NCI-H82 treated with DMSO at 0.1 percent for 48 hours (cell line): ENCODE measurements around the gene LSAMP.

Source experiments
- DNase-seq: peaks from one replicate; lab custom pipeline; 2025; ENCODE audit not compliant: unreplicated experiment; lab: John Stamatoyannopoulos, UW

The LSAMP gene

DNA sequence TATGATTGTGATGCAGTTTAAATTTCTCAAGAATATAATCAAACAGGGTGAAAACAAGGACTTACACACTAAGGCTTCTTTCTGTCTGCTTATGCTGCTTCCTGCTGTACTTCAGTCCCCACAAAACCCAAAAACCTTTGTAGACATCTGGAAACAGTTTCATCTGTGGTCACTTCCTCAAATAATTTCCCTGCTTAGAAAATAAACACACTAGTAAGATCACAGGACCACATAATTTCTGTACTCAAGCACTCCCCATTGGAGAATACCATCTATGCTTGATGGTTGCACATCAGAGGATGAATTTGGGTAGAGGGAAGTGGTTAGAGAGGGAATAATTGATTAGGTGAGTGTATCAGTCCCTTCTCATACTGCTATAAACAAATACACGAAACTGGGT lies 266.2 kb downstream of the LSAMP start:
- no peak for DNase-seq

DNA sequence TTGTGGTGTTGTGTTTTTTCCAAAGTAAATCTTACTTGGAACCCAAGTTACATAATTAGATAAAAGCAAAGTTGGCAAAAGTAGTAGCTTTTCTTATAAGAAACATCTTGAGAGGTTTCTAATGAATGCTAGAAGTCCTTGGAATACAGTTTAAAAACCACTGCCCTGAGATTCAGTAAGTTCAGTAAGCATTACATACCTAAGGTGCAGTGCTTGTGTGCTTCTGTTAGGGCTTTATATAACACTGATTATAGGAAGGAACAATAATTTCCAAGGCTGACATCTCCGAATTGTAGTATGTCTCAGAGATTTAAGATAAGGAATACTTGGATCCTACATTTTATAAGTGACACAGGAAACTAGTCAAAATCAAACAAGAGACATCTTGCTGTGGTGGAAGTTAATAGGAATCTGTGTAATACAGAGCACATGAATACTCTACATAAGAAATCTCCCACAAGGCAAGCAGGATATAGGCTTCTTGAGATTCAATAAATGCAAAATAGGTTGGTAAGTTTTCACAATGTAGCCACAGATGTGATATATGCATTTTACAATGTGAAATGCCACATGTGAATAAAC lies 268.2 kb downstream of the LSAMP start:
- no peak for DNase-seq

DNA sequence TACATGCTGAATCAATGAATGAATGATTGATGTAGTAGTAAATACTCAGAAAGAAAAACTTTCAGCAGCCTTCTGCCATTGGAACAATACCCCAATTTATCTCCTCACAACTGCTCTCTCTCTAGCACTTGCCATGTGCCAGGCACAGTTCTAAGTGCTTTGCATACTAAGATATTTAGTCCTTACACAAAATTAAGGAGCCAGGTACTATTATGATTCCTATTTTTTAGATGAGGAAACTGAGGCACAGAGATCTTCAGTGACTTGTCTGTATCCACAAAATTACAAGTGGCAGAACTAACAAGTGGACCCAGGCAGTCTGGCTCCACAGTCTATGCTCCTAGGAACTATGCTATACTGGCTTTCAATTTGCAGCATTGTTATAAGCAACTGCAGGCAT lies 279.2 kb downstream of the LSAMP start:
- no peak for DNase-seq

DNA sequence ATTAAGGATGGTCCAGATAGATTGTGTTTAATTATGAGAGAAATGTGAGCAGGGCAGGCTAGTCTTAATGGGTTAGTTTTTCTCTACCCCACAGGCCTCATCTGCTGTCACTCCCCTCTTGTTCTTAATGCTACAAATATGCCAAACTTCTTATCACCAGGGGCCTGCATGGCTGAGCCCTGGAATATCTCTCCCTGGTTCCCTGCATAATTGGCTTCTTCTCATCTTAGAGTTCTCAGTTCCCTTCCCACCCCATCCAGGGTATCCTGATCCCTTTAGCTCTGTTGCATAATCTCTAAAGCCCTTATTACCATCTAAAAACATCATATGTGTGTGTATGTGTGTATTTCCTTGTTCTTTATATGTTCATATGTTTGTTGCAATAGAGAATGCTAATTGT lies 279.6 kb downstream of the LSAMP start:
- no peak for DNase-seq

DNA sequence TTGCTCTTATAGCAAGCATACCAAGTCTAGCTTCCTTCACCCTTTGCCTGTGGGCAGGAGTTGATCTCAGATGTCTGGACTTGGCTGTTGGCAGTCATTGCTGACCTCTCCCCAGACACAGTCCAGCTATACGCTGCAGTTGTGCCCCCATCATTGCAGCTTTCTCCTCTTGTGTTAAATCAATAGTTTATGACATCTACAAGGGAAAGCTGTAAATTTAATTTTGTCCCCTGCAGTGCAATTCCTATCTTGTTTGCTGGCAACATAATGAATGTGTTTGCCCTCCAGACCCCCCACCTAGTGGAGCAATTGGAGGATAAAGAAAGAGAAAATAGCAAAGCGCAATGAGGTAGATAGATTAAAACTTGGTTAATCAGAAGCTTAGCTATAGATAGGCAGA lies 280.2 kb downstream of the LSAMP start:
- DNase-seq, result no peak

DNA sequence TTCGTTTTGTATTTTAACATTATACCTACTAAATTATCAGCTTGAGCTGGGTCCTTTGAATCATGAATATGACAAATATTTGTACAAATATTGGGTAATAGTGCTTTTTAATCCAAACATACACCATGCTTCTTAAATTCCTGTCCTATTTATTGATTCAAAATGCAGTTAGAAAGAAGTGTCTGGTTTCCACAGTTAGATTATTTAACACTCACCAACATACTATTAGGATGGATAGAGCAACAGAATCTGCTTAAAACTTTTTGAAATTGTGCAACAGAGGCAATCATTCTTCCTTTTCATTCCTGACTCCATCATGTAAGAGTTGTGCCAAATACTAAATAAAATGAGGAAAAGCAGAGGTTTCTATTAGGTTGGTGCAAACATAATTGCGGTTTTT lies 281.2 kb downstream of the LSAMP start:
- DNase-seq, result no peak

DNA sequence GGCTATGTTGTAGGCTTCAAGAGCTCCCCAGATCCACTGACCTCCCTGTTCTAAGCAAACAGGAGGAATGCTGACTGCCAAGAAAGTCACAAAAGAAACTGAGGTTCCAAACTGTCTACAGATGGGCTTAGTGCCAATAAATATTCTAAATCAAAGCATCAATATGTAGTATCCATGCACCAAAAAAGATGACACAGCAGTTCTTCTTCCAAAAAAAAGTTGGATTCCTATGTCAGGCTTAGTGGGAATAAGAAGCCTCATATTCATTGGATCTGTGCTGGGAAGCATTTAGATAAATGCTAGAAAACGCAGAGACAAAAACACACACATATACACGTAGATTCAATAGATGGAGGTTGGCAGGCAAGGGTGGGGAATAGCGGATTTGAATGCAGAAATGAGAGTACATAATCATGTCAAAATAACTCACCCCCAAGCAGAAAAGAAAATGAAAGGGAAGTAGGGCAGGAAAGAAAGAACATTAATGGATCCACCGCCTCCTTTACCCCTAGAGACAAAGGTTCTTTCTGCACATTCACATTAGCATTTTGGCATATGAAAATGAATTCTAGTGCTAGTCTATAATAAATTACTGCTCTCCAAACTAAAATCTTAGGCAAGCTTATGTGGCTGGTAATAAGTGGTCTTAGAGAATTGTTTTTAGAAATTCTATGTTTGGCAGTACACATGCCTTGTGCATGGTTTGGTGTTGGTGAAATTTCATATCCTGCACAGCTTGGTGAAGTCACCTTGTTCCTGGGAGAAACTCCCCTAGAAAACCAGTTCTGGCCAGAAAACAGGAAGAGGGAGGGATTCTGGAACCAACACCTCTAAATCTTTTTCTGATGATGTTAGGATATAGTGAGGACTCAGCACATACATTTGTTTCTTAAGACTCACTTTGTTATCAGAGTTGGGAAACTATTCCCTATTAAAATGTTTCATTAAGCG lies 283.4 kb downstream of the LSAMP start:
- DNase-seq, result no peak

DNA sequence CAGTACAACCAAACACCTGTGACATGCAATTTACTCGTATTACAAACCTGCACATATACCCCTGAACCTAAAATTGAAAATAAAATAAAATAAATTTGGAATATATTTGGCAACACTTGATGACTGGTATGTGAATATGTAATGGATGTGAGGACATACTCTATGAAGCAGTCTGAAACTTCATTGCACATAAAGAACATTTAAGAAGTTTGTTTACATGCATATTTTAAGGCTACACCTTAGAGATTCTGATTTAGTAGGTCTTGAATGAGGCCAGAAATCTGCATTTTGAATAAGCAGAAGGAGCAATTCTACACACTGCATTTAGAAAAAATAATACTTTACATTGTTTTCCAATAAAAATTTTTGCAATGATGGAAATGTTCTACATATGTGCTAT lies 284.7 kb downstream of the LSAMP start:
- no peak for DNase-seq

DNA sequence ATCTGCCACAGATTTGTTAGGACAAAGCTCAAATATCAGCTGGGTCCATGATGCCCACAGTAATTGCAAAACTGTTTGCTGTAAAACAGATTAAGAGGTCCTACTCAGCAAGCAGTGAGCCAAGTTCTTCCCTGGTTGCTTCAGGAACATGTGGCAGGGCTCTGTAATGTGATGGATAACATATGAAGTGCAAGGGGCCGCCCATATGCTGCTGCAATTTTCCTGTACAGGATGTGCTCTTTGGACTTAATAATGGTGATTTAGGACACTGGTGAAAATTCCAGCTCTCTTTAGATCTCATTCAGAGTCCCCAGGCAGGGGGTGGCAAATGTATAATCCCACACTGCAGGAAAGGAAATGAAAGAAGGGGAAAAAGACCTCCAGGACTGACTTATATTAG lies 289.4 kb downstream of the LSAMP start:
- peak; percentile 30 for DNase-seq

DNA sequence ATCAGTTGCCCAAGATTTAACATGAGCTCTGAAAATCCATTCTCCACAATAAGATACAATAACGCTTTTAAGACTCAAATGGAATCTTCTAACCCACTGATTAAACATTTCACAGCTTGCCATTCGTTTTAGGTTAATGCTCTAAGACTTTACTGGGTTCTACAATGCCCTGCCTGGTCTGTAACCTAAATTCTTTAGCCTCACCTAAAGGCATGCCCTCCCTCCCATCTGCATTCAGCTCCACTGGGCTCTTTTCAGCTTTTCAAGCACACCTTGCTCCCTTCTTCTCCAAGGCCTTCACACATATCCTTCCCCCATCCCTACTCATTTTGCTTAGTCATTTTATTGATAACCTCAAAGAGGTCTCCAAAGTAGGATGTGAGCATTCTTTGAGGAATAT lies 290.9 kb downstream of the LSAMP start:
- no peak for DNase-seq

DNA sequence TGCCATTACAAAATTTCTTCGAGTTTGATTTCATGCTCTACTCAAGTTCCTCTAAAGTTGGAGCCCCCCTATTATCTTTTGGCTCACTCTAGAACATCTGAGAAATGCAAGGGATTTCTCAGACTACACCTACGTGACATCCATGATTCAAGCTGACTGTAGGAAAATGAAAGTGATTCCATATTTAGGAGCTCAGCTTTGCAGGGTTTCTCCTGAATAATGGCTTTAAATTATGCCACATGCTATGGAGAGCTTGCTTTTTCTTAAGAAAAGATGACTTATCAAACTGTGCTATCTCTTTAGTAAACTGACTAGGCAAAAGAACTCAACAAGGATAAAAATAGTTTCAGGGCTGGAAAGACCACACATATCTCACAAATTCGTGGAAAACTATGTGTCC lies 292.1 kb downstream of the LSAMP start:
- DNase-seq, result no peak

DNA sequence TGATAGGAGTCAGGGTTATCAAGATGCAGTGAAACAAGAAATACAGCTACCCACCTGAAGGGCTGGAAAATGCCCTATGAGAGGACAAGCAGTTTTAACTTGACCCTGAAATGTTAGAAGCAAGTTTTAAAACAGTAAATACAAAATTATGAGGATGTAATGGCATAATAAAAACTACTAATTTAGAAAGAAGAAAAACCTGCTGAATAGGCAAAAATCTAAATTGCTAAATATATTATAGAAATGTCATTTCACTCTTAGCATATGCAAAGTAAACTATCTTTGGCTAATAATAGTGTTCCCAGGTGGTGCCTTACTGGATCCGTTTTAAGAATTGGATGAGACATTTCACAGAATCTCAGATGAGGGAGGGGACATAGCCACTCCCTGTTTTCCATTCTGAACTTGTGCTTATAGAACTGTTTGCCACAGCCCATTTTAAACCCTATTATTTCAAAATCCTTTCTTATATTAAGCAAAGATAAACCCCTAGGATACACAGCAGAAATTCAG lies 294.6 kb downstream of the LSAMP start:
- DNase-seq, result no peak

DNA sequence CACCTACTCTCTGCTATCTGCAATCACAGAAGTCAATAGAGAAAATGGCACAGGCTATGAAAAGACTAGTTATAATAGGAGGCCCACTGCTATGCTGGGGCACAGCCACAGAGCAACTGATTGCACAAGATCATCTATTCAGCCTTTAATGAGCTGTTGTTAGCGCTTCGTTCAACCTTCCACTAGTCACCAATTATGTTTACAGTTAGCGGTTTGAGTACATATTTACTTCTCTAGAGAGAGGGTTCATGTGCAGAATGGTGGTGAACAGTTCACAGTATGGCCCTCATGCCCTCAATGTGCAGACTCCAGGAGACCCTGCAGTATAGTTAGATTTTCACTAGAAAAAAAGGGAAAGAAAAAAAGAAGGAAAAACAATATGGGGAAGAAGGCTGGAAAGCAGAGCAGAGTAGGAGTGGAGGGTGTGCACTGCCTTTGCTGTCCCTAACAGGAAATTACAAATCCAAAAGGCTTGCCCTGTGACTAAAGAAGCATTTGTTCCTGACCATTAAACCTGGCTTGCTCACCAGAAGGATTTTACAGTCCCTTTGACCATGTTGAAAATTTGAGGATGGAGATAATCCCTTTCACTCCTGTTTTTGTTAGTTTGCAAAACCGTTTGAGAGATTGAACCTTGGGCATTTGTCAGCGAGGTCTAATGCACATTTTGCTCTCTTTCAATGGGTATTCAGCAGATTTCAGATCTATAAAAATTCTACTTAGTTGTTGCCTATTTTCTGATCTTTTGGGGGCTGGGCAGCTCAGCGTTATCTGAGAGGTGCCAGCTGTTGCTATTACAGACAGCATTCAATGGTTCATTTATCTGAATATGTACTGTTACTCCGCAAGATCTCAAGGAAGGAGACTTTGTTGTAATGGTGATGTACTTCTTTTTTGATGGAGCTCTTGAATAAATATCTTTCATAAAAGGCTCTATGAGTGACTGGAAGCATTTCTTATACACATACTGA lies 296.1 kb downstream of the LSAMP start:
- DNase-seq, result no peak

DNA sequence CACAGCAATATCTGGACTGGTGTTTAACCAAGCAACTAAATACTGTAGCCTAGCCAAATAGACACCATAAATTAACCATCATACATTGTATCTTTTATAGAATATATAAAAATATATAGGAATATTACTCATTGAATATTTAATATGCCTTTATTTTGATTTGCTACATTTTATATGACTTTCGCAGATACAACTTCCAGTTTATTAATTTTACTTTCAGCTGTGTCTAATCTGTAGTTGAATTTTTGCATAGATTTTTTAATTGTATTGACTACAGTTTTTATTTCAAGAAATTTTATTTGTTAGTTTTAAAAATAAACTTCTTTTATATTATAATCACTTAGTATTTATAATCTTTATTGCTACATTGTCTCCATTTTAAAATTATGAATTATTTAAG lies 299.7 kb downstream of the LSAMP start:
- no peak for DNase-seq

DNA sequence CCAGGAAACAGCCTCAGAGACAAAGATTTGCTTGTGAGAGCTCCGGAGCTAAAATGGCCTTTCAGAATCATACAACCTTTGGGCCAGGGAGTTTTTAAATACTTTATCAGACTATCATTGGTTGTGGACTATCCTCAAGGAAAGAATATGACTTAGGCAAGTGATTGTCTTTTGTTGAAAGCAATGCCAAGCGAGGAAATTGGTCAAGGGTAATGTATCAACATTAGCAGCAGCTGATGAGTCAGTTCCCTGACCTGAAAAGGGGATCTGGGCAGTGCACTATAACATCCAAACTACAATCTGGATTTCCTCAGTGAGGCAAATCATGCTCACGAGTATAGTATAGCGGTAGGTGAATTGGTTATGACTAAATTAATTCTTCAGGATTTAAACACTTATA lies 303.6 kb downstream of the LSAMP start:
- DNase-seq, result no peak

DNA sequence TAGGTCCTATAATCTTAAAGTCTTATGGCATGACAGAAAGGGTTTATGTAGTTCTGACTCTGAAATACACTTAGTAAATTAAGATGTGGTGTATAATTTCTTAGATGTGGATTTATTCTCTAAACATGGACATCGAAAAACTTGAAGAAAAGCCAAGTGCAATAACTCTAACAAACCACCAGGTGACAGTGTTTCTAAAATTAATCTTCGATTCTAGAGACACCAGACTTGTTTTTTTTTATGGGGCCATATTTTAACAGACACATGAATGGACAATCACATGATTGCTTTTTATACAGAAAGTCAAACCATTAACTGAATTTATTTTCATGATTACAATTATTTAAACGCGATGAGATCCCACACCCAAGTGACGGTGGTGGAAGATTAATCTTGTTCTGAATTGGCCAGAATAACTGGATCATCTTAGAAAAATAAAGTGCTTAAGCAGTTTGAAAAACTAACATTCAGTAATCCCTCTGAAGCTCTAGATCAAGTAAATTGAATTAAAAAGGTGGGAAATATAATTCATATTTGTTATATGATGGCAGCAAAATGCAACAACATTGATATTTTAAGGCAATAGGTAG lies 305.1 kb downstream of the LSAMP start:
- DNase-seq, result peak; percentile 48

DNA sequence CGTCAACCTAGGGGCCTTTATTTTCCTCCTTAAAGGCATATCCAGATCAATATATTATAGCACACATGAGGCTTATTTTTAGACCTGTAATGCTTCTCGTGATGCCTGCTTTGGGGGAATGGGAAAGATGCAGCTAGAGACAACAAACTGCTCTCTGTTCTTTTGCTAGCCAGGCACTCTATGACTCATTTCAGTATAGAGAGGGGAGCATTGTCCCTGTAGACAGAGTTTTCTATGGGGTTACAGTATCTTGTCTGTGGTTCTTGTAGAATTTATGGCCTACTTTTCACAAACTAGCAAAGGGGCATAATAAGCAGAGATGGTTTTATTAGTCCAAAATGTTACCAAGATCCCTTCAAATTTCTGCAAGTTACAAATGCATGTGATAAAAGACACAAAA lies 305.6 kb downstream of the LSAMP start:
- no peak for DNase-seq

DNA sequence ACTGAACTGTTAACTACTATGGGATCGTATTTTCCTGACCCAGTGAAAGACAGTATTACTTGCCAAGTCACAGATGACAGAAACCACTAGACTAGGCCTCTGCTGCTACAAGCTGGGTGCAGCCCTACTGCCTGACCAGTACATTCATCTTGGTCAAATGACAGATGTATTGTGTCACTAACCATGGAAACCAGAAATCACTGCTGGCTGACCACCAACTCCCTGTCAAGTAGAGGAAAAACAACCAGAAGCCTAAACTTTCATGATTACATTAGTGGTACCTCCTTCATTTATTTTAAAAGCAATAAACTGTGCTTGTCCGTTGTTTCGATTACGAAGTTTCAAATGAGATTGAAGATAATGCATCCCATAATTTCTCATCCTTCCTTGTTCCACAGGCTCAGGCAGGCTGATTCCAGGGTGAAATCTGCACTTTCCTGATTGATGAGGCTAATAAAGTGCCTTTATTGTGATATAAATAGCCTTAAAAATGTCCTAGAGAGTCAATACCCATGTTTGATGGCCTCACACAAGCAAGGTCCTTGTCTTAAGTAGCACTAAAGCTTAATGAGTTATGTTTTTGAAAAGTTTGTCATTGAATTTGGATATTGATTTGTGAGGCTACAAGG lies 309.7 kb downstream of the LSAMP start:
- DNase-seq, result no peak

DNA sequence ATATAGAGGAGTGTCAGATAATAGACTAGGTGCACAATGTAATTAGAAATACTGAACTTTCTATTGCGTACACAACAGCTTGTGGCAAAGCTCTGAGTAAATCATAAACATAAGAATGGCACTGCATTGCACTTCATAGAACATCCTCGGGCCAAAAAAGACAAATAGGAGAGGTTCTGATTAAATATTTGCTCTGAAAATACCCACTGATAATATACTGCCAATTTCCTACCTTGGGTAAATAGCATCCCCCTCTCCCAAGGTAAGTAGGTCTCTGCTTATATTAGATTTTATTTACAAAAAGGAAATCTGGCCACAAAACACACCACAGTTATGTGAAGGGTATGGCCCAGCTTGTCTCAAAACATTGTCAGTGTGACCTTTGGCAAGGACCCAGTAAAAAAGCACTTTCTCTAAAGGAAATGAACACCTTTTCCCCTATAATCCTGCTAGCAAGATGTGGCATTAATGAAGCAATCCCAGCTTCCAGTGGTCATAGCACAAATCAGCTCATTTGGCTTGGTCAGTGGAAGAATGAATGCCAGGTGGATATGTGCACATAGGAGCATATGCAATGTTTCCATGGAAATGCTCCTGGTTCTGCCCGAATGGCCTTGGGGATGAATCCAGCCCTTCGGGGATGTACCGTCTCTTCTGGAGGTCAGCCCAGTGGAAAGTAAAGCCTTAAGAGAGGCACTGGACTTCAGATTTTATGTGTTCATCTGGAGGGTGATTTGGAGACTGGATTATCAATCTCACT lies 315.9 kb downstream of the LSAMP start:
- DNase-seq, result no peak

DNA sequence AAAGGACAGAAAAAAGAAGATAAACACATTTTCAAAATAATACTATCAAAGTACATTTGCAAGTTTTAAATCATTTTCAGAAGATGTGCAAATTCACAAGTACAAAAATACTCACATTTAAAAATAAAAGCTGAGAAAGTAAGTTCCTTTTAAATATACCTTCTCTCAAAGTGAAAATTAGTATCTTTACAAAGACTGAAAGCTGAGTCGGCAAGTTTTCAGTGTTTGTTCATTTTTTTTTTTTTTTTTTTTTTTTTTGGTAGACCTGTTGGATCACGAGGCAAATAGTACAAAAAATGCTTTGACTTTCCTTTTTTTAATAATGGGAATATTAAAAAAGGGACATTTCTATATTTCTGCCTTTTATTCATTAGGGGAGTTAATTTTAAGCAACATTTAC lies 317.8 kb downstream of the LSAMP start:
- no peak for DNase-seq
